ENCODE data around the gene VASH2.
A peak's percentile ranks its signal among the peaks of the same experiment; 100 is the strongest.
"Not testable (repeated sequence)": the region's sequence is repeated elsewhere in the genome, so short reads cannot be mapped to it uniquely, and the experiment has no call there.

Gene VASH2

GRCh38 chr1:212959266-212960220 lies 9.2 kb downstream of the VASH2 start:
- DNase-seq, result no peak

GRCh38 chr1:212960932-212961331 lies 10.6 kb downstream of the VASH2 start:
- DNase-seq, result no peak

GRCh38 chr1:212962509-212962908 lies 12.2 kb downstream of the VASH2 start:
- no peak for DNase-seq

- no peak for DNase-seq
These were observed 13.8 kb downstream of the VASH2 start for GRCh38 chr1:212964102-212964501.

GRCh38 chr1:212964993-212965392 lies 14.7 kb downstream of the VASH2 start:
- not testable (repeated sequence) for DNase-seq

- no peak for DNase-seq
These were observed 16.3 kb downstream of the VASH2 start for GRCh38 chr1:212966616-212967015.

- peak; percentile 56 for DNase-seq
These were observed 17.5 kb downstream of the VASH2 start for GRCh38 chr1:212967801-212968200.

- DNase-seq, result peak; percentile 93
These were observed 18.1 kb downstream of the VASH2 start for GRCh38 chr1:212968368-212968863.

GRCh38 chr1:212970085-212970484 lies 19.7 kb downstream of the VASH2 start:
- DNase-seq, result no peak

GRCh38 chr1:212971312-212971711 lies 21.0 kb downstream of the VASH2 start:
- no peak for DNase-seq

- DNase-seq, result no peak
These were observed 23.1 kb downstream of the VASH2 start for GRCh38 chr1:212973426-212973825.

- no peak for DNase-seq
These were observed 23.6 kb downstream of the VASH2 start for GRCh38 chr1:212973899-212974298.

- DNase-seq, result no peak
These were observed 24.4 kb downstream of the VASH2 start for GRCh38 chr1:212974711-212975110.

- no peak for DNase-seq
These were observed 25.0 kb downstream of the VASH2 start for GRCh38 chr1:212975111-212975918.

- DNase-seq, result no peak
These were observed 26.2 kb downstream of the VASH2 start for GRCh38 chr1:212976586-212976985.

- DNase-seq, result no peak
These were observed 27.7 kb downstream of the VASH2 start for GRCh38 chr1:212977781-212978645.

- no peak for DNase-seq
These were observed 29.2 kb downstream of the VASH2 start for GRCh38 chr1:212979340-212980122.

GRCh38 chr1:212980123-212980785 lies 29.9 kb downstream of the VASH2 start:
- no peak for DNase-seq

GRCh38 chr1:212981025-212981495 lies 30.7 kb downstream of the VASH2 start:
- peak; percentile 21 for DNase-seq

GRCh38 chr1:212981571-212982328 lies 31.4 kb downstream of the VASH2 start:
- DNase-seq, result peak; percentile 50
